Adrenal gland (tissue), 12 donors: ENCODE results near the gene ARHGAP22. TPM values are rescaled to one million over a fixed set of nuclear protein-coding genes. Genes with fewer than 3 reads are reported as not detected.

ENCODE experiments used
- DNase-seq, 7 donors: peaks; one replicate each; pipeline ENCODE4 v3.0.0-alpha.2; 2019 to 2020
- H3K27ac ChIP-seq, 5 donors: fragments of 200-600 bp; sonication (generic) in 4 of 5; 1 replicate in 3 of 5; 2 replicates in 2 of 5; pipeline versions ENCODE4 v1.5.1 to v1.8.0; 2016 to 2020; ENCODE audit warnings: mild to moderate bottlenecking in 1 of 5
- H3K27me3 ChIP-seq: fragments of 200-600 bp; 2 replicates; pipeline ENCODE4 v1.8.0; 2021
- H3K36me3 ChIP-seq, 2 donors: fragments of 200-600 bp; replicated peaks in 1 of 2; 1 replicate in 1 of 2; 2 replicates in 1 of 2; pipeline versions ENCODE4 v1.5.1 to v1.8.0; 2018 to 2022
- H3K4me1 ChIP-seq, 2 donors: fragments of 200-600 bp; replicated peaks in 1 of 2; 1 replicate in 1 of 2; 2 replicates in 1 of 2; pipeline versions ENCODE4 v1.5.1 to v1.8.0; 2018 to 2021
- H3K4me3 ChIP-seq, 4 donors: fragments of 200-600 bp; sonication (generic) in 3 of 4; one replicate each; pipeline ENCODE4 v1.5.1; 2016 to 2018
- H3K9me3 ChIP-seq, 3 donors: fragments of 200-600 bp; sonication (generic) in 1 of 3; replicated peaks in 1 of 3; 1 replicate in 2 of 3; 2 replicates in 1 of 3; pipeline versions ENCODE4 v1.5.1 to v1.8.0; 2016 to 2021
- POLR2A ChIP-seq, 2 donors: fragments of 450-650 bp; IDR thresholded peaks; one replicate each; pipeline ENCODE4 v1.6.1; 2017; ENCODE audit warnings: antibody characterized with exemption in 2 of 2, mild to moderate bottlenecking in 2 of 2, moderate library complexity in 1 of 2
- WGBS, 4 donors: extraction: QIAGEN DNeasy Blood & Tissue Kit in 2 of 4; methylation state at CpG; one replicate each; pipeline versions ENCODE4 v1.1.5 to v1.1.7; 2013 to 2017; 5-methylcytosine and 5-hydroxymethylcytosine counted together
- intact Hi-C, 2 donors: fragments of 100-400 bp; cut with DNase I; formaldehyde crosslinking; loops; one replicate each; pipeline versions ENCODE4 v1.14.1 to v1.15.0; 2022 to 2023
- polyA plus RNA-seq, 3 donors: library from polyadenylated mRNA; stranded (reverse); fragments of 200-250 nt in 2 of 3; fragments of 350-450 nt in 1 of 3; fragmentation: Illumina TruSeq in 1 of 3; extraction: RNeasy Lipid Tissue Mini Kit (QIAGEN cat#74804) in 1 of 3; gene quantifications; one replicate each; pipeline ENCODE4 v1.2.3, GENCODE V29; 2013 to 2014
- total RNA-seq, 9 donors: library from RNA; depleted of rRNA in 4 of 9; stranded (reverse); fragments of >200 nt in 4 of 9; fragments of 120-200 nt in 1 of 9; fragmentation: NEBNext Ultra II Directional in 1 of 9; extraction: Animal tissue kit (Norgen Biotek cat#: 25700) in 1 of 9; gene quantifications; one replicate each; pipeline versions ENCODE4 v1.1.0 to v1.2.4, GENCODE V29; 2013 to 2023
- TF ChIP-seq, protein P1 (sequence below), 6 experiments: fragments of 450-650 bp in 4 of 6; fragments of 200-600 bp in 2 of 6; sonication (generic) in 1 of 6; IDR thresholded peaks; 1 replicate in 5 of 6; 2 replicates in 1 of 6; pipeline versions ENCODE4 v1.5.1 to v1.8.0; 2016 to 2021; ENCODE audit warnings: antibody characterized with exemption in 6 of 6, mild to moderate bottlenecking in 2 of 6, moderate library complexity in 1 of 6
- donor health status: healthy with polysubstance abuse.
- donor health status: Bipolar disorder and iron deficiency.
- donor health status: DM: yes; HTN: yes; CAD: no.
- donor health status: DM: no; HTN: no; CAD: no.
- donor health status: DM: no; HTN: no; CAD: no.
- donor health status: DM: yes; HTN: yes; CAD: no.

Gene ARHGAP22
- total and polyA plus RNA-seq, 12 donors: 0.91 to 11.6 (median 4.6) TPM

DNA sequence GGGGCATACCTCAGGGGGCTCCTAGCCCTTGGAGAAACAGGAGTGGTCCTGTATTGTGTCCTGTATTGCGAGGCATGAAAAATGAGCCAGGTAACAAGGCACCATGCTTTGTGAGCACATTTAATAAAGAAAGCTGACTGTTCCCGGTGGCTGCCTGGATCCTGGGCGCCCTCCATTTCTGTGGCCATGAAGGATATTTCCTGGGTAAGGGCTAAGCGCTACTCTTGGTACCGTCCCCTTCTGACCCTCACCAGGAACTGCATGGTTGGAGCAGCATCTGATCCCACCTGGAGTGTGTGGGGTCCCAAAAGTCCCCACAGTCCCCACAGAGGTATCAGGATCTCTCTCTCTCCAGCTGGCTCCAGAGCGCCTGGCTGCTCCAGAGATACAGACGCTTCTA lies 158.9 kb downstream of the ARHGAP22 start:
- TF ChIP-seq, protein P1, sequence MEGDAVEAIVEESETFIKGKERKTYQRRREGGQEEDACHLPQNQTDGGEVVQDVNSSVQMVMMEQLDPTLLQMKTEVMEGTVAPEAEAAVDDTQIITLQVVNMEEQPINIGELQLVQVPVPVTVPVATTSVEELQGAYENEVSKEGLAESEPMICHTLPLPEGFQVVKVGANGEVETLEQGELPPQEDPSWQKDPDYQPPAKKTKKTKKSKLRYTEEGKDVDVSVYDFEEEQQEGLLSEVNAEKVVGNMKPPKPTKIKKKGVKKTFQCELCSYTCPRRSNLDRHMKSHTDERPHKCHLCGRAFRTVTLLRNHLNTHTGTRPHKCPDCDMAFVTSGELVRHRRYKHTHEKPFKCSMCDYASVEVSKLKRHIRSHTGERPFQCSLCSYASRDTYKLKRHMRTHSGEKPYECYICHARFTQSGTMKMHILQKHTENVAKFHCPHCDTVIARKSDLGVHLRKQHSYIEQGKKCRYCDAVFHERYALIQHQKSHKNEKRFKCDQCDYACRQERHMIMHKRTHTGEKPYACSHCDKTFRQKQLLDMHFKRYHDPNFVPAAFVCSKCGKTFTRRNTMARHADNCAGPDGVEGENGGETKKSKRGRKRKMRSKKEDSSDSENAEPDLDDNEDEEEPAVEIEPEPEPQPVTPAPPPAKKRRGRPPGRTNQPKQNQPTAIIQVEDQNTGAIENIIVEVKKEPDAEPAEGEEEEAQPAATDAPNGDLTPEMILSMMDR (IDR thresholded peaks at IDR 0.05): no peak
- DNase-seq: no peak
- WGBS, 4 donors: 74 to 86% (median 80%) methylated on average over 7 of the region's 7 CpGs
- Histone ChIP-seq H3K4me1 (no peaks in the 10 kb centered on the region), H3K4me3 (no peak overlapping the region), H3K9me3 (no peaks in the 10 kb centered on the region), H3K27ac (no peak overlapping the region), H3K27me3 (no peaks in the 10 kb centered on the region), H3K36me3 (no peaks in the 10 kb centered on the region)
- intact Hi-C loops: no loop called here

DNA sequence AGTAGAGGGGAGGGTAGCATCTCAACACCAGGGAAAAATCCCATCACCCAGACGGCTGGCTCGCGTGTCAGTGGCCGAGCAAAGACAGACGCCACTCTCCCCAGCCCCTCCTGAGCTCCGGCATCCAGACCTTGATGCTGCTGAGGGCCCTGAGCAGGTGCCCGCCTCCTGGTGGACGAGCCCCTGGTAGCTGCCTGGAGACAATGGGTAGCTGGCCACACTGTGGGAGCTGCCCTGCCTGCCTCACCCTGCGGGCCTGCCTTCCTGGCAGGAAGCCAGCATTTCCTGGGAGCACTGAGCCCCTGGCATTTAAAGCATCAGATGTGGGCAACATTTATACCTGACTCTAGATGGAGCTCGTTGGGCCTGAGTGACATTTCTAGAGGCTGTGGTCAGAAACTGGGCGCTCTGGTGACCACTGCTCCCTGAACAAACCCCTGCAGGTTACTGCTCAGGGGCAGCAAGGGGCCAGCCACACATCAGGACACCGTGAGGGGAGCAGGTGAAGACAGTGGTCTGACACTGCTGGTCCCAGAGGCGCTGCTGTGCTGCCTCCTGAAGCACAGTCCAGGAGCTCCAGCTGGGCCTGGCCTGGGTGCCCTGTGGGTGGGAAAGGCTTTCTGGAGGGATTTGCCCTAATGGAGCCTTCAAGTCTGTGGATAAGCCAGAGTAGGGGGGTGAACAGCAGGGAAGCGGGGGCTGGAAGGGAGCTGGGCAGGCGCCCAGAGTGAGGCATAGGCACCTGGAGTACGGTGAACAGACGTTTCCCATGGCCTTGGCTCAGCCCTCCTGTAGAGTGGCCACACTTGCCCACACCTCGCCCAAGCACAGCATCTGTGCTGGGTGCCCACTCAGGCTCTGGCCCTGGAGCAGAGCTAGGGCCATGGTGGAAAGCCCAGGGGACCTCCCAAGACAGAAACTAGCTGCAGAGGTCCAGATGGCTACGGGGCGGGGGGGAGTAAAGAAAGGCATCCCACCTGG lies 159.7 kb downstream of the ARHGAP22 start:
- Histone ChIP-seq H3K4me3 (no peak overlapping the region), H3K27ac (no peak overlapping the region), H3K27me3 (no peaks in the 10 kb centered on the region), H3K4me1 (no peaks in the 10 kb centered on the region), H3K9me3 (no peaks in the 10 kb centered on the region), H3K36me3 (no peaks in the 10 kb centered on the region)
- intact Hi-C loops: no loop called here
- 66 to 78% (median 70%) methylated on average over 10 to 20 of the region's 20 CpGs for WGBS, 4 donors
- TF ChIP-seq POLR2A (IDR thresholded peaks at IDR 0.05): no peak
- TF ChIP-seq, protein P1 (IDR thresholded peaks at IDR 0.05): no peak
- peak in 2 of 7 donors; percentile 13 to 44 for DNase-seq

DNA sequence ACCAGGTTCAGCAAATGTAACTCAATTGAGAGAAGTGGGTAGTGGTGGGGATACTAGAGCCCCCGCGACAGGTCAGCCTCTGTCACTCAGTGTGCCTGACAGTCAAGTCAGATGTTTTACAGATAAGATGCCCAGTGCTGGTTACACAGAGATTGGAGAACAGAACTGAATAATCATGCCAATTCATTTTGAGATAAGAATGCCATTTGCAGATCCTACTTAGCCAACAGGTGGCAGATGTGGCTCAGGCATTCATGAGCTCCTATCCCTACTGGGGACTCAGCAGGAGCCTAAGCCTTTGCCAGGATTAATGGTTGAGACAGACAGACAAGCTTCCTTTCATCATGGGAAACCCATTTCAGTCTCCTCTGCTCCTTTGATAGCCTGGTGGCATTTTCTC lies 160.6 kb downstream of the ARHGAP22 start:
- 32 to 46% (median 41%) methylated on average over 2 of the region's 2 CpGs for WGBS, 4 donors
- H3K27me3 ChIP-seq: no peaks in the 10 kb centered on the region
- H3K27ac ChIP-seq: no peak overlapping the region
- H3K9me3 ChIP-seq: no peaks in the 10 kb centered on the region
- no peak overlapping the region for H3K4me3 ChIP-seq
- intact Hi-C loops: no loop called here
- TF ChIP-seq, protein P1 (IDR thresholded peaks at IDR 0.05): no peak
- TF ChIP-seq POLR2A (IDR thresholded peaks at IDR 0.05): no peak
- H3K4me1 ChIP-seq: no peaks in the 10 kb centered on the region
- no peaks in the 10 kb centered on the region for H3K36me3 ChIP-seq
- DNase-seq: peak in 2 of 7 donors; percentile 25 to 52

DNA sequence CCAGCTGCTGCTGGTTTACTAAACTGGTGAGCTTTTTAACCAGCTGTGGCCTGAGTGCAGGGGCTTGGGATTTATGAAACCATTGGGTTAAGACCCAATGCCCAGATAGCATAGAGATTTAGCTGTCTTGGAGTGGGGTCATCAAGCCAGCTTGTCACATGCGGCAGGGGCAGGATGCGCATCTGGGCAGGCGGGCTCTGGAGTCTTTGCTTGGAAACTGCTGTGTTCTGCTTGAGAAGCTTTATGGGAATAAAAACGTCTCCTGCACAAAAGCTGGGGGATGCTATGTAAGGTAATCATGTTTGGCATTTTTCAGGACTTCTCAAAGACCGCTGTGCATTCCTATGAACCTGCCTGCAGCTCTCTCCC lies 162.1 kb downstream of the ARHGAP22 start:
- H3K27me3 ChIP-seq: no peaks in the 10 kb centered on the region
- no peaks in the 10 kb centered on the region for H3K4me1 ChIP-seq
- DNase-seq: no peak
- H3K36me3 ChIP-seq: no peaks in the 10 kb centered on the region
- intact Hi-C loops: no loop called here
- TF ChIP-seq POLR2A (IDR thresholded peaks at IDR 0.05): no peak
- TF ChIP-seq, protein P1 (IDR thresholded peaks at IDR 0.05): no peak
- H3K27ac ChIP-seq: no peak overlapping the region
- WGBS, 4 donors: 72 to 78% (median 77%) methylated on average over 5 of the region's 5 CpGs
- no peak overlapping the region for H3K4me3 ChIP-seq
- H3K9me3 ChIP-seq: no peaks in the 10 kb centered on the region
